Neural cell (in vitro differentiated cells): ENCODE results near the gene SYNJ1.

Experiments used
- EP300 ChIP-seq: fragments of 450-650 bp; conservative IDR thresholded peaks from 2 replicates; pipeline ENCODE4 v1.6.1; 2014; ENCODE audit warnings: antibody characterized with exemption, mild to moderate bottlenecking, moderate library complexity; ENCODE audit not compliant: poor library complexity, severe bottlenecking
- EZH2 ChIP-seq: fragments of 200-600, 300-800 bp; shearing (Covaris generic), sonication (generic); IDR thresholded peaks from 2 replicates; pipeline ENCODE4 v1.6.1; 2014; ENCODE audit warnings: antibody characterized with exemption, low read length, borderline replicate concordance, mild to moderate bottlenecking; ENCODE audit not compliant: insufficient read depth, poor library complexity, severe bottlenecking
- TAF1 ChIP-seq: IDR thresholded peaks from 2 replicates; pipeline ENCODE4 v1.6.1; 2012; ENCODE audit warnings: low read depth
- TF ChIP-seq, protein P1 (sequence below): fragments of 450-650 bp; IDR thresholded peaks from 2 replicates; pipeline ENCODE4 v1.5.1; 2014; ENCODE audit warnings: antibody characterized with exemption, mild to moderate bottlenecking, moderate library complexity; ENCODE audit not compliant: poor library complexity, severe bottlenecking

DNA sequence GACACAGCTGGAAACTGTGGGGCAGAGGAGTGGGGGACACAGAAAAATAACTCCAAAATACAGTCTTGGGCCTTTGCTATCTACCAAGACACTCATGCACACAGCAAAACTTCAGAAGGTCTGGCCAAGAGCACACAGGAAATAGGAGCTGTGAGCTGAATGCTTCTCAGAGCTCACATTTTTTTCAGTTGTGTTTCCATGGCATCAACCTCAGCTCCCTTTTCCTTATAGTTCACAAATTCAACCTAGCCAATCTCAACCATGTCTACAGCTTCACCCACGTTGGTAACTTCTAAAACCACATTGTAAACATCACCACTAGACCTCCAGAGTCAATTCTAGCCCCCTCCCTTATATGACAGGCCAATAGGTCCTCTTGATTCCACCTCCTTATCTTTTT, 19.6 kb upstream of the SYNJ1 start:
- TF ChIP-seq, protein P1, sequence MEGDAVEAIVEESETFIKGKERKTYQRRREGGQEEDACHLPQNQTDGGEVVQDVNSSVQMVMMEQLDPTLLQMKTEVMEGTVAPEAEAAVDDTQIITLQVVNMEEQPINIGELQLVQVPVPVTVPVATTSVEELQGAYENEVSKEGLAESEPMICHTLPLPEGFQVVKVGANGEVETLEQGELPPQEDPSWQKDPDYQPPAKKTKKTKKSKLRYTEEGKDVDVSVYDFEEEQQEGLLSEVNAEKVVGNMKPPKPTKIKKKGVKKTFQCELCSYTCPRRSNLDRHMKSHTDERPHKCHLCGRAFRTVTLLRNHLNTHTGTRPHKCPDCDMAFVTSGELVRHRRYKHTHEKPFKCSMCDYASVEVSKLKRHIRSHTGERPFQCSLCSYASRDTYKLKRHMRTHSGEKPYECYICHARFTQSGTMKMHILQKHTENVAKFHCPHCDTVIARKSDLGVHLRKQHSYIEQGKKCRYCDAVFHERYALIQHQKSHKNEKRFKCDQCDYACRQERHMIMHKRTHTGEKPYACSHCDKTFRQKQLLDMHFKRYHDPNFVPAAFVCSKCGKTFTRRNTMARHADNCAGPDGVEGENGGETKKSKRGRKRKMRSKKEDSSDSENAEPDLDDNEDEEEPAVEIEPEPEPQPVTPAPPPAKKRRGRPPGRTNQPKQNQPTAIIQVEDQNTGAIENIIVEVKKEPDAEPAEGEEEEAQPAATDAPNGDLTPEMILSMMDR = no peak
- no peak for TF ChIP-seq EZH2
- no peak for TF ChIP-seq EP300
- TF ChIP-seq TAF1 = no peak
